B cell (primary cell): ENCODE measurements around the gene OSBPL1A. TPM values are rescaled to one million over a fixed set of nuclear protein-coding genes. Genes with fewer than 3 reads are reported as not detected.

ENCODE experiments used
- ATAC-seq: fragments of 200-7000 bp; cut with Tn5 transposase; one replicate; pipeline ENCODE4 v1.10.0; 2021; ENCODE audit warnings: low read depth, mild to moderate bottlenecking, moderate number of reproducible peaks, moderate library complexity
- CTCF ChIA-PET: fragments of 350-600 bp; sonication (Branson Sonifier 250); formaldehyde crosslinking; loops from one replicate; lab custom pipeline; 2021; ENCODE audit warnings: antibody characterized with exemption, inconsistent platforms; lab: Charles Lee
- POLR2A ChIA-PET: fragments of 350-600 bp; sonication (Branson Sonifier 250); formaldehyde crosslinking; loops from one replicate; lab custom pipeline; 2021; ENCODE audit warnings: antibody characterized with exemption; lab: Charles Lee
- DNase-seq: peaks from one replicate; pipeline ENCODE4 v3.0.0; 2013
- H2AFZ ChIP-seq: 2 replicates; pipeline ENCODE4 v1.6.1; 2012; ENCODE audit warnings: mild to moderate bottlenecking, low read depth, low read length; ENCODE audit not compliant: insufficient read depth, poor library complexity, severe bottlenecking
- H3K27ac ChIP-seq, 2 donors: 1 replicate in 1 of 2; 2 replicates in 1 of 2; pipeline ENCODE4 v1.5.1; 2012 to 2013; ENCODE audit warnings: low read length in 2 of 2, mild to moderate bottlenecking in 2 of 2, moderate library complexity in 1 of 2
- H3K27me3 ChIP-seq, 4 experiments: fragments of 200-600 bp in 1 of 4; sonication (generic) in 1 of 4; replicated peaks in 1 of 4; 1 replicate in 2 of 4; 2 replicates in 2 of 4; pipeline versions ENCODE4 v1.6.1 to v1.7.0; 2013 to 2016; ENCODE audit warnings: low read length in 3 of 4, mild to moderate bottlenecking in 2 of 4, mixed read lengths in 1 of 4, moderate library complexity in 1 of 4; ENCODE audit not compliant: insufficient read depth in 4 of 4, control insufficient read depth in 3 of 4; ENCODE audit errors: control extremely low read depth in 1 of 4
- H3K36me3 ChIP-seq, 2 experiments: replicated peaks in 1 of 2; 1 replicate in 1 of 2; 2 replicates in 1 of 2; pipeline versions ENCODE4 v1.6.1 to v1.7.1; 2013; ENCODE audit warnings: low read length in 1 of 2; ENCODE audit not compliant: insufficient read depth in 2 of 2, control insufficient read depth in 1 of 2; ENCODE audit errors: control extremely low read depth in 1 of 2, extremely low read depth in 1 of 2
- H3K4me1 ChIP-seq, 2 donors: fragments of 200-600 bp in 1 of 2; sonication (generic) in 1 of 2; 1 replicate in 1 of 2; 2 replicates in 1 of 2; pipeline versions ENCODE4 v1.5.1 to v1.6.1; 2013 to 2017; ENCODE audit warnings: low read length in 2 of 2; ENCODE audit not compliant: control insufficient read depth in 2 of 2, insufficient read depth in 2 of 2
- H3K4me2 ChIP-seq: replicated peaks from 2 replicates; pipeline ENCODE3; 2012; ENCODE audit warnings: mild to moderate bottlenecking, low read depth, low read length; ENCODE audit not compliant: poor library complexity, severe bottlenecking
- H3K4me3 ChIP-seq, 5 experiments: fragments of 200-600 bp in 1 of 5; sonication (generic) in 1 of 5; 1 replicate in 3 of 5; 2 replicates in 2 of 5; pipeline versions ENCODE4 v1.5.1 to v1.7.0; 2011 to 2016; ENCODE audit warnings: low read length in 4 of 5, mild to moderate bottlenecking in 4 of 5, low read depth in 2 of 5, control low read depth in 1 of 5, moderate library complexity in 1 of 5; ENCODE audit not compliant: insufficient read depth in 1 of 5; ENCODE audit errors: control extremely low read depth in 1 of 5, extremely low read depth in 1 of 5
- H3K79me2 ChIP-seq: fragments of 200-600 bp; sonication (generic); one replicate; pipeline ENCODE4 v1.6.0; 2016; ENCODE audit warnings: low read length; ENCODE audit not compliant: control insufficient read depth, insufficient read depth
- H3K9ac ChIP-seq: fragments of 200-600 bp; sonication (generic); 2 replicates; pipeline ENCODE4 v1.6.1; 2017; ENCODE audit warnings: mild to moderate bottlenecking, low read length, moderate library complexity
- H3K9me3 ChIP-seq, 3 donors: one replicate each; pipeline versions ENCODE4 v1.6.1 to v1.7.1; 2013; ENCODE audit warnings: low read length in 2 of 3; ENCODE audit not compliant: control insufficient read depth in 2 of 3, insufficient read depth in 1 of 3; ENCODE audit errors: control extremely low read depth in 1 of 3
- H4K20me1 ChIP-seq: 2 replicates; pipeline ENCODE4 v1.6.0; 2012; ENCODE audit warnings: mild to moderate bottlenecking, low read length; ENCODE audit not compliant: insufficient read depth, control insufficient read depth, poor library complexity, severe bottlenecking
- H3K27ac Mint-ChIP-seq: one replicate; pipeline ENCODE4 v1.8.0; 2021; ENCODE audit warnings: mixed read lengths
- H3K27me3 Mint-ChIP-seq: one replicate; pipeline ENCODE4 v1.8.0; 2021; ENCODE audit warnings: mixed read lengths
- H3K4me1 Mint-ChIP-seq: one replicate; pipeline ENCODE4 v1.8.0; 2021; ENCODE audit warnings: mixed read lengths
- H3K4me3 Mint-ChIP-seq: one replicate; pipeline ENCODE4 v1.8.0; 2021; ENCODE audit warnings: mixed read lengths
- H3K9me3 Mint-ChIP-seq: one replicate; pipeline ENCODE4 v1.8.0; 2022; ENCODE audit warnings: mixed read lengths; ENCODE audit not compliant: insufficient read depth
- CTCF ChIP-seq: fragments of 200-600 bp; IDR thresholded peaks from one replicate; pipeline ENCODE4 v1.8.0; 2022; ENCODE audit warnings: antibody characterized with exemption, mild to moderate bottlenecking
- EZH2 ChIP-seq: IDR thresholded peaks from 2 replicates; pipeline ENCODE4 v1.6.1; 2012; ENCODE audit warnings: borderline replicate concordance, low read depth, mild to moderate bottlenecking, moderate library complexity, low read length; ENCODE audit not compliant: insufficient read depth, poor library complexity, severe bottlenecking
- WGBS: methylation state at CpG from one replicate; pipeline ENCODE4 v1.1.5; 2013; ENCODE audit warnings: missing lambda C conversion rate; ENCODE audit not compliant: insufficient coverage; 5-methylcytosine and 5-hydroxymethylcytosine counted together
- intact Hi-C: fragments of 100-400 bp; cut with micrococcal nuclease; formaldehyde crosslinking; loops from one replicate; pipeline ENCODE4 v1.10.0; 2022
- polyA plus RNA-seq: library from polyadenylated mRNA; depleted of rRNA; stranded (reverse); fragments of >200 nt; gene quantifications from 2 replicates; pipeline ENCODE4 v1.2.3, GENCODE V29; 2012
- total RNA-seq, 2 donors: library from RNA; stranded (reverse); fragments of 120-200 nt in 1 of 2; gene quantifications; 1 replicate in 1 of 2; 2 replicates in 1 of 2; pipeline versions ENCODE4 v1.2.3 to v1.2.4, GENCODE V29; 2013 to 2022

OSBPL1A gene
- total and polyA plus RNA-seq, 2 donors (not counting 1 experiment from before 2014, with no cell fraction given), result 0.57 to 0.86 TPM

- Histone ChIP-seq H3K4me1 (no peaks in the 10 kb centered on the region), H2AFZ (no peak overlapping the region), H3K4me3 (no peak overlapping the region), H3K27ac (no peak overlapping the region), H3K27me3 (no peaks in the 10 kb centered on the region), H3K9me3 (no peaks in the 10 kb centered on the region), H3K79me2 (no peaks in the 10 kb centered on the region), H3K36me3 (no peaks in the 10 kb centered on the region), H3K9ac (no peak overlapping the region), H3K4me2 (no peak overlapping the region), H4K20me1 (no peaks in the 10 kb centered on the region)
- intact Hi-C loops, result no loop called here
- CTCF ChIA-PET, result interaction anchor here (1.3 kb wide), 1 partner anchor 37 kb away, joined by 3 read pairs; no protein-coding TSS in a partner anchor
- Mint-ChIP-seq H3K4me1 (no peaks in the 10 kb centered on the region), H3K27me3 (peaks cover 3% of the 10 kb centered on the region), H3K27ac (no peak overlapping the region), H3K4me3 (no peak overlapping the region), H3K9me3 (no peaks in the 10 kb centered on the region)
- TF ChIP-seq CTCF (no peak), EZH2 (no peak)
- DNase-seq, result no peak
- 71% methylated on average over 2 of the region's 6 CpGs for WGBS
- POLR2A ChIA-PET, result no interaction called here
- ATAC-seq, result no peak
Observed at GRCh38 chr18:24212939-24213338, 184.7 kb downstream of the OSBPL1A start.

- Mint-ChIP-seq H3K4me1 (no peaks in the 10 kb centered on the region), H3K4me3 (no peak overlapping the region), H3K27me3 (peaks cover 3% of the 10 kb centered on the region), H3K27ac (no peak overlapping the region), H3K9me3 (no peaks in the 10 kb centered on the region)
- H3K79me2 ChIP-seq, result no peaks in the 10 kb centered on the region
- no peaks in the 10 kb centered on the region for H3K4me1 ChIP-seq
- H3K4me3 ChIP-seq, result no peak overlapping the region
- CTCF ChIA-PET, result interaction anchor here (0.6 kb wide), 1 partner anchor 290 kb away, joined by 3 read pairs; no protein-coding TSS in a partner anchor
- no peak overlapping the region for H3K4me2 ChIP-seq
- H3K27me3 ChIP-seq, result no peaks in the 10 kb centered on the region
- H3K27ac ChIP-seq, result no peak overlapping the region
- POLR2A ChIA-PET, result interaction anchor here (0.7 kb wide), 1 partner anchor 19 kb away, joined by 3 read pairs; no protein-coding TSS in a partner anchor
- intact Hi-C loops, result no loop called here
- DNase-seq (no peak), ATAC-seq (no peak)
- no peak for TF ChIP-seq CTCF
- no peak for TF ChIP-seq EZH2
- no peaks in the 10 kb centered on the region for H3K9me3 ChIP-seq
- whole genome bisulfite sequencing, result 86% methylated on average over 4 of the region's 6 CpGs
- H4K20me1 ChIP-seq, result no peaks in the 10 kb centered on the region
- H3K9ac ChIP-seq, result no peak overlapping the region
- H2AFZ ChIP-seq, result no peak overlapping the region
- no peaks in the 10 kb centered on the region for H3K36me3 ChIP-seq
Observed at GRCh38 chr18:24209558-24209957, 188.1 kb downstream of the OSBPL1A start.
